ENCODE data around the gene SCMH1. TPM values are rescaled to one million over a fixed set of nuclear protein-coding genes. Genes with fewer than 3 reads are reported as not detected.
"Not testable (repeated sequence)": the region's sequence is repeated elsewhere in the genome, so short reads cannot be mapped to it uniquely, and the experiment has no call there.

The SCMH1 gene
- total and polyA plus RNA-seq, 4 donors: 6.6 to 12.8 (median 10.5) TPM

DNA sequence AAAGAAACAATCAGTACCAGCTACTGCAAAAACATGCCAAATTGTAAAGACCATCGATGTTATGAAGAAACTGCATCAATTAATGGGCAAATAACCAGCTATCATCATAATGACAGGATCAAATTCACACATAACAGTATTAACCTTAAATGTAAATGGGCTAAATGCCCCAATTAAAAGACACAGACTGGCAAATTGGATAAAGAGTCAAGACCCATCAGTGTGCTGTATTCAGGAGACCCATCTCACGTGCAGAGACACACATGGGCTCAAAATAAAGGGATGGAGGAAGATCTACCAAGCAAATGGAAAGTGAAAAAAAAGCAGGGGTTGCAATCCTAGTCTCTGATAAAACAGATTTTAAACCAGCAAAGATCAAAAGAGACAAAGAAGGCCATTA is 35.1 kb downstream of the SCMH1 start:
- H3K9me3 ChIP-seq (ENCODE audit: control insufficient read depth in 4 of 4, low read length in 3 of 4); DNase-seq (ENCODE audit: low spot score); H3K36me3 ChIP-seq (ENCODE audit: control insufficient read depth in 4 of 4, insufficient read depth in 3 of 4, low read depth in 1 of 4, low read length in 3 of 4); H3K9ac ChIP-seq (ENCODE audit: low read depth in 1 of 2, low read length in 2 of 2); H3K27ac ChIP-seq (ENCODE audit: low read depth in 1 of 2, low read length in 2 of 2); H3K4me1 ChIP-seq (ENCODE audit: control insufficient read depth in 4 of 4, insufficient read depth in 4 of 4, low read length in 3 of 4); H3K27me3 ChIP-seq (ENCODE audit: control insufficient read depth in 4 of 4, insufficient read depth in 4 of 4, low read length in 3 of 4); H3K4me3 ChIP-seq (ENCODE audit: low read depth in 1 of 3, low read length in 3 of 3): not testable (repeated sequence)
- 92% methylated on average over 2 of the region's 2 CpGs for WGBS

DNA sequence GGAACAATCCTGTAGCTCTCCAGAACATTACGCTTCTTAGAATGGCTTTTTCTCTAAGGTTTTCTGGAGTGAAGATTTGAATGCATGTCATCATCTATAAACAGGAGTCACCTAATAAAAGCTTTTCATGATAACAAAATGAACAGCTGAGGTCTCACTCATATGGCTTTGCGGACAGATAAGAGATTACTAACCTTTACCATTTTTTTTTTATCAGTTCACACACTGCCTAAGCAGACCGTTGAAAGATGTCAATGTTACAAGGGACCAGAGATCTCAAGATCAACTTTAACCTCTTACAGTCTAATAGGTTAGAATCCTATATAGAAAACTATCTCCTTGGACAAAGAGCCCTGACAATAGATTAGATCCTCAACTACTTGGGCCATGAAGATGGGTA is 41.4 kb downstream of the SCMH1 start:
- Histone ChIP-seq H3K27me3 (ENCODE audit: control insufficient read depth in 4 of 4, insufficient read depth in 4 of 4, low read length in 3 of 4) (no peaks in the 10 kb centered on the region), H3K9me3 (ENCODE audit: control insufficient read depth in 4 of 4, low read length in 3 of 4) (no peaks in the 10 kb centered on the region), H3K9ac (ENCODE audit: low read depth in 1 of 2, low read length in 2 of 2) (no peak overlapping the region), H3K27ac (ENCODE audit: low read depth in 1 of 2, low read length in 2 of 2) (no peak overlapping the region), H3K4me1 (ENCODE audit: control insufficient read depth in 4 of 4, insufficient read depth in 4 of 4, low read length in 3 of 4) (peaks cover 0 to 11% (median 6%) of the 10 kb centered on the region in 4 donors), H3K36me3 (ENCODE audit: control insufficient read depth in 4 of 4, insufficient read depth in 3 of 4, low read depth in 1 of 4, low read length in 3 of 4) (no peaks in the 10 kb centered on the region), H3K4me3 (ENCODE audit: low read depth in 1 of 3, low read length in 3 of 3) (no peak overlapping the region)
- TF ChIP-seq YY1 (IDR thresholded peaks at IDR 0.05) (no peak), HNF4A (conservative IDR thresholded peaks at IDR 0.05) (no peak), EGR1 (IDR thresholded peaks at IDR 0.05; ENCODE audit: low read depth in 2 of 2) (no peak), GABPA (IDR thresholded peaks at IDR 0.05 in 1 of 2, conservative IDR thresholded peaks at IDR 0.05 in 1 of 2) (no peak), RXRA (IDR thresholded peaks at IDR 0.05) (no peak), TAF1 (conservative IDR thresholded peaks at IDR 0.05) (no peak), HNF4G (IDR thresholded peaks at IDR 0.05) (no peak), NR2F2 (IDR thresholded peaks at IDR 0.05) (no peak)
- TF ChIP-seq, protein P1, sequence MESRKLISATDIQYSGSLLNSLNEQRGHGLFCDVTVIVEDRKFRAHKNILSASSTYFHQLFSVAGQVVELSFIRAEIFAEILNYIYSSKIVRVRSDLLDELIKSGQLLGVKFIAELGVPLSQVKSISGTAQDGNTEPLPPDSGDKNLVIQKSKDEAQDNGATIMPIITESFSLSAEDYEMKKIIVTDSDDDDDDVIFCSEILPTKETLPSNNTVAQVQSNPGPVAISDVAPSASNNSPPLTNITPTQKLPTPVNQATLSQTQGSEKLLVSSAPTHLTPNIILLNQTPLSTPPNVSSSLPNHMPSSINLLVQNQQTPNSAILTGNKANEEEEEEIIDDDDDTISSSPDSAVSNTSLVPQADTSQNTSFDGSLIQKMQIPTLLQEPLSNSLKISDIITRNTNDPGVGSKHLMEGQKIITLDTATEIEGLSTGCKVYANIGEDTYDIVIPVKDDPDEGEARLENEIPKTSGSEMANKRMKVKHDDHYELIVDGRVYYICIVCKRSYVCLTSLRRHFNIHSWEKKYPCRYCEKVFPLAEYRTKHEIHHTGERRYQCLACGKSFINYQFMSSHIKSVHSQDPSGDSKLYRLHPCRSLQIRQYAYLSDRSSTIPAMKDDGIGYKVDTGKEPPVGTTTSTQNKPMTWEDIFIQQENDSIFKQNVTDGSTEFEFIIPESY (IDR thresholded peaks at IDR 0.05): no peak
- TF ChIP-seq, protein P2, sequence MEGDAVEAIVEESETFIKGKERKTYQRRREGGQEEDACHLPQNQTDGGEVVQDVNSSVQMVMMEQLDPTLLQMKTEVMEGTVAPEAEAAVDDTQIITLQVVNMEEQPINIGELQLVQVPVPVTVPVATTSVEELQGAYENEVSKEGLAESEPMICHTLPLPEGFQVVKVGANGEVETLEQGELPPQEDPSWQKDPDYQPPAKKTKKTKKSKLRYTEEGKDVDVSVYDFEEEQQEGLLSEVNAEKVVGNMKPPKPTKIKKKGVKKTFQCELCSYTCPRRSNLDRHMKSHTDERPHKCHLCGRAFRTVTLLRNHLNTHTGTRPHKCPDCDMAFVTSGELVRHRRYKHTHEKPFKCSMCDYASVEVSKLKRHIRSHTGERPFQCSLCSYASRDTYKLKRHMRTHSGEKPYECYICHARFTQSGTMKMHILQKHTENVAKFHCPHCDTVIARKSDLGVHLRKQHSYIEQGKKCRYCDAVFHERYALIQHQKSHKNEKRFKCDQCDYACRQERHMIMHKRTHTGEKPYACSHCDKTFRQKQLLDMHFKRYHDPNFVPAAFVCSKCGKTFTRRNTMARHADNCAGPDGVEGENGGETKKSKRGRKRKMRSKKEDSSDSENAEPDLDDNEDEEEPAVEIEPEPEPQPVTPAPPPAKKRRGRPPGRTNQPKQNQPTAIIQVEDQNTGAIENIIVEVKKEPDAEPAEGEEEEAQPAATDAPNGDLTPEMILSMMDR (IDR thresholded peaks at IDR 0.05; ENCODE audit: low read depth, low read length, missing input control): no peak
- TF ChIP-seq, protein P3, sequence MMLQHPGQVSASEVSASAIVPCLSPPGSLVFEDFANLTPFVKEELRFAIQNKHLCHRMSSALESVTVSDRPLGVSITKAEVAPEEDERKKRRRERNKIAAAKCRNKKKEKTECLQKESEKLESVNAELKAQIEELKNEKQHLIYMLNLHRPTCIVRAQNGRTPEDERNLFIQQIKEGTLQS (IDR thresholded peaks at IDR 0.05): no peak
- TF ChIP-seq, protein P4, sequence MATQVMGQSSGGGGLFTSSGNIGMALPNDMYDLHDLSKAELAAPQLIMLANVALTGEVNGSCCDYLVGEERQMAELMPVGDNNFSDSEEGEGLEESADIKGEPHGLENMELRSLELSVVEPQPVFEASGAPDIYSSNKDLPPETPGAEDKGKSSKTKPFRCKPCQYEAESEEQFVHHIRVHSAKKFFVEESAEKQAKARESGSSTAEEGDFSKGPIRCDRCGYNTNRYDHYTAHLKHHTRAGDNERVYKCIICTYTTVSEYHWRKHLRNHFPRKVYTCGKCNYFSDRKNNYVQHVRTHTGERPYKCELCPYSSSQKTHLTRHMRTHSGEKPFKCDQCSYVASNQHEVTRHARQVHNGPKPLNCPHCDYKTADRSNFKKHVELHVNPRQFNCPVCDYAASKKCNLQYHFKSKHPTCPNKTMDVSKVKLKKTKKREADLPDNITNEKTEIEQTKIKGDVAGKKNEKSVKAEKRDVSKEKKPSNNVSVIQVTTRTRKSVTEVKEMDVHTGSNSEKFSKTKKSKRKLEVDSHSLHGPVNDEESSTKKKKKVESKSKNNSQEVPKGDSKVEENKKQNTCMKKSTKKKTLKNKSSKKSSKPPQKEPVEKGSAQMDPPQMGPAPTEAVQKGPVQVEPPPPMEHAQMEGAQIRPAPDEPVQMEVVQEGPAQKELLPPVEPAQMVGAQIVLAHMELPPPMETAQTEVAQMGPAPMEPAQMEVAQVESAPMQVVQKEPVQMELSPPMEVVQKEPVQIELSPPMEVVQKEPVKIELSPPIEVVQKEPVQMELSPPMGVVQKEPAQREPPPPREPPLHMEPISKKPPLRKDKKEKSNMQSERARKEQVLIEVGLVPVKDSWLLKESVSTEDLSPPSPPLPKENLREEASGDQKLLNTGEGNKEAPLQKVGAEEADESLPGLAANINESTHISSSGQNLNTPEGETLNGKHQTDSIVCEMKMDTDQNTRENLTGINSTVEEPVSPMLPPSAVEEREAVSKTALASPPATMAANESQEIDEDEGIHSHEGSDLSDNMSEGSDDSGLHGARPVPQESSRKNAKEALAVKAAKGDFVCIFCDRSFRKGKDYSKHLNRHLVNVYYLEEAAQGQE (IDR thresholded peaks at IDR 0.05): no peak
- no peak for DNase-seq (ENCODE audit: low spot score)
- 77% methylated on average over 3 of the region's 3 CpGs for WGBS
